Prostate gland (tissue), 2 donors: ENCODE measurements around the gene PRRG4.

ENCODE experiments used
- POLR2AphosphoS5 ChIP-seq: sonication (generic); formaldehyde crosslinking; IDR thresholded peaks from one replicate; pipeline ENCODE4 v1.6.1; 2017; ENCODE audit warnings: antibody characterized with exemption
- TF ChIP-seq, protein P1 (sequence below), 4 experiments: fragments of 200-600 bp in 2 of 4; fragments of 450-650 bp in 2 of 4; sonication (generic) in 2 of 4; IDR thresholded peaks; 1 replicate in 3 of 4; 2 replicates in 1 of 4; pipeline ENCODE4 v1.5.1; 2016 to 2019; ENCODE audit warnings: antibody characterized with exemption in 4 of 4, mild to moderate bottlenecking in 2 of 4, moderate library complexity in 2 of 4

DNA sequence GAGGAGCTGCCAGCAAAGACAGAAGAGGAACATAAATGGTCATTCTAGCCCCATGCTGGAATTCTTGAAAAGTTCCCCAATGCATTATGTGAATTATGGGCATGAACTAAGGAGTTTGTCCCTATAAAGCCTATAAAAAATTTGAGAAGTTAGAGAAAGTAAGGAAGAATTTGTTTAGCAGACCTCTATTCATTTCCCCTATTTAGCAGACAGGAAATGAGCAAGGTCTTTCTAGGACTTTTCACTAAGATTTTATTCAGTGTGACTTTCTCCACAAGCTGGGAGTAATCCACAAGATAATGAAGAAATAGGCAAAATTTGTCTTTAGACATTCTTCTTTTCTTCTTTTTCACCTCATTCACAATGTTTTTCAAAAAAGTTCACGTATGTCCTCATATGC is 20.0 kb downstream of the PRRG4 start:
- TF ChIP-seq, protein P1, sequence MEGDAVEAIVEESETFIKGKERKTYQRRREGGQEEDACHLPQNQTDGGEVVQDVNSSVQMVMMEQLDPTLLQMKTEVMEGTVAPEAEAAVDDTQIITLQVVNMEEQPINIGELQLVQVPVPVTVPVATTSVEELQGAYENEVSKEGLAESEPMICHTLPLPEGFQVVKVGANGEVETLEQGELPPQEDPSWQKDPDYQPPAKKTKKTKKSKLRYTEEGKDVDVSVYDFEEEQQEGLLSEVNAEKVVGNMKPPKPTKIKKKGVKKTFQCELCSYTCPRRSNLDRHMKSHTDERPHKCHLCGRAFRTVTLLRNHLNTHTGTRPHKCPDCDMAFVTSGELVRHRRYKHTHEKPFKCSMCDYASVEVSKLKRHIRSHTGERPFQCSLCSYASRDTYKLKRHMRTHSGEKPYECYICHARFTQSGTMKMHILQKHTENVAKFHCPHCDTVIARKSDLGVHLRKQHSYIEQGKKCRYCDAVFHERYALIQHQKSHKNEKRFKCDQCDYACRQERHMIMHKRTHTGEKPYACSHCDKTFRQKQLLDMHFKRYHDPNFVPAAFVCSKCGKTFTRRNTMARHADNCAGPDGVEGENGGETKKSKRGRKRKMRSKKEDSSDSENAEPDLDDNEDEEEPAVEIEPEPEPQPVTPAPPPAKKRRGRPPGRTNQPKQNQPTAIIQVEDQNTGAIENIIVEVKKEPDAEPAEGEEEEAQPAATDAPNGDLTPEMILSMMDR (IDR thresholded peaks at IDR 0.05): no peak
- no peak for TF ChIP-seq POLR2AphosphoS5
